Esophagus squamous epithelium (tissue), 4 donors: Measurements from ENCODE around the gene DBNL.
"Not testable (repeated sequence)": the region's sequence is repeated elsewhere in the genome, so short reads cannot be mapped to it uniquely, and the experiment has no call there.

ENCODE experiments used
- POLR2A ChIP-seq, 4 donors: fragments of 450-650 bp; IDR thresholded peaks; one replicate each; pipeline ENCODE4 v1.6.1; 2017; ENCODE audit warnings: antibody characterized with exemption in 4 of 4, mild to moderate bottlenecking in 4 of 4, moderate library complexity in 3 of 4
- TF ChIP-seq, protein P1 (sequence below), 6 experiments: fragments of 450-650 bp in 4 of 6; fragments of 200-600 bp in 2 of 6; sonication (generic) in 2 of 6; IDR thresholded peaks; one replicate each; pipeline ENCODE4 v1.5.1; 2016 to 2019; ENCODE audit warnings: antibody characterized with exemption in 6 of 6, mild to moderate bottlenecking in 4 of 6, moderate library complexity in 4 of 6

DNA sequence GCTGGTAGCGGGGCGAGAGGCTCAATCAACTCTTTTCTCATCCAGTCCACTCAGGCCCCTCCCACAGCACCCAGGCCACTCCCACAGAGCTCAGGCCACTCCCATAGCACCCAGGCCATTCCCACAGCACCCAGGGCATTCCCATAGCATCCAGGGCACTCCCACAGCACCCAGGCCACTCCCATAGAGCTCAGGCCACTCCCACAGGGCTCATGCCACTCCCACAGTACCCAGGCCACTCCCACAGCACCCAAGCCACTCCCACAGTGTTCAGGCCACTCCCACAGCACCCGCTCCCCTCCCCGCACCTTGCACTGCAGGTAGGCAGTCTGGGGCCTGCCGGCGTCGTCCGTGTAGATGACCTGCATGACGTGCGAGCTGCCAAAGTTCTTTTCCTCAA, 8.1 kb upstream of the DBNL start:
- TF ChIP-seq, protein P1, sequence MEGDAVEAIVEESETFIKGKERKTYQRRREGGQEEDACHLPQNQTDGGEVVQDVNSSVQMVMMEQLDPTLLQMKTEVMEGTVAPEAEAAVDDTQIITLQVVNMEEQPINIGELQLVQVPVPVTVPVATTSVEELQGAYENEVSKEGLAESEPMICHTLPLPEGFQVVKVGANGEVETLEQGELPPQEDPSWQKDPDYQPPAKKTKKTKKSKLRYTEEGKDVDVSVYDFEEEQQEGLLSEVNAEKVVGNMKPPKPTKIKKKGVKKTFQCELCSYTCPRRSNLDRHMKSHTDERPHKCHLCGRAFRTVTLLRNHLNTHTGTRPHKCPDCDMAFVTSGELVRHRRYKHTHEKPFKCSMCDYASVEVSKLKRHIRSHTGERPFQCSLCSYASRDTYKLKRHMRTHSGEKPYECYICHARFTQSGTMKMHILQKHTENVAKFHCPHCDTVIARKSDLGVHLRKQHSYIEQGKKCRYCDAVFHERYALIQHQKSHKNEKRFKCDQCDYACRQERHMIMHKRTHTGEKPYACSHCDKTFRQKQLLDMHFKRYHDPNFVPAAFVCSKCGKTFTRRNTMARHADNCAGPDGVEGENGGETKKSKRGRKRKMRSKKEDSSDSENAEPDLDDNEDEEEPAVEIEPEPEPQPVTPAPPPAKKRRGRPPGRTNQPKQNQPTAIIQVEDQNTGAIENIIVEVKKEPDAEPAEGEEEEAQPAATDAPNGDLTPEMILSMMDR (IDR thresholded peaks at IDR 0.05), result not testable (repeated sequence)
- not testable (repeated sequence) for TF ChIP-seq POLR2A (IDR thresholded peaks at IDR 0.05)
